AG09319 (cell line): ENCODE results near the gene SAPCD2.

ENCODE experiments used
- DNase-seq: peaks from one replicate; pipeline ENCODE4 v3.0.0-alpha.2; 2010; ENCODE audit warnings: low read depth; ENCODE audit errors: extremely low read depth
- CTCF ChIP-seq: IDR thresholded peaks from 2 replicates; pipeline ENCODE4 v1.5.1; 2011; ENCODE audit warnings: low read depth, mild to moderate bottlenecking, inconsistent platforms, low read length, moderate library complexity

The SAPCD2 gene

GRCh38 chr9:137109250-137110146, 39.1 kb upstream of the SAPCD2 start:
- TF ChIP-seq CTCF, result no peak
- DNase-seq, result no peak

DNA sequence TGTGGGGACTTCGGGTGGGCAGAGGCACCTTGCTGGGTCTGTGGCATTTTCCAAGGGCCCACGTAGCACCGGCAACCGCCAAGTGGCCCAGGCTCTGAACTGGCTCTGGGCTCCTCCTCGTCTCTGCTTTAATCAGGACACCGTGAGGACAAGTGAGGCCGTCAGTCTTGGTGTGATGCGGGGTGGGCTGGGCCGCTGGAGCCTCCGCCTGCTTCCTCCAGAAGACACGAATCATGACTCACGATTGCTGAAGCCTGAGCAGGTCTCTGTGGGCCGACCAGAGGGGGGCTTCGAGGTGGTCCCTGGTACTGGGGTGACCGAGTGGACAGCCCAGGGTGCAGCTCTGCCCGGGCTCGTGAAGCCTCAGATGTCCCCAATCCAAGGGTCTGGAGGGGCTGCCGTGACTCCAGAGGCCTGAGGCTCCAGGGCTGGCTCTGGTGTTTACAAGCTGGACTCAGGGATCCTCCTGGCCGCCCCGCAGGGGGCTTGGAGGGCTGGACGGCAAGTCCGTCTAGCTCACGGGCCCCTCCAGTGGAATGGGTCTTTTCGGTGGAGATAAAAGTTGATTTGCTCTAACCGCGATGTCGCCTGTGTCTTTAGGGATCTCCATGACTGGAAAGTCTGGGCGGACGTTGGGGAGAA, 38.4 kb upstream of the SAPCD2 start:
- no peak for TF ChIP-seq CTCF
- no peak for DNase-seq

- TF ChIP-seq CTCF, result no peak
- no peak for DNase-seq
Observed at GRCh38 chr9:137107982-137108381, 37.6 kb upstream of the SAPCD2 start.

GRCh38 chr9:137107312-137107921, 37.1 kb upstream of the SAPCD2 start:
- TF ChIP-seq CTCF, result no peak
- no peak for DNase-seq

GRCh38 chr9:137106662-137107250, 36.4 kb upstream of the SAPCD2 start:
- no peak for DNase-seq
- no peak for TF ChIP-seq CTCF

DNA sequence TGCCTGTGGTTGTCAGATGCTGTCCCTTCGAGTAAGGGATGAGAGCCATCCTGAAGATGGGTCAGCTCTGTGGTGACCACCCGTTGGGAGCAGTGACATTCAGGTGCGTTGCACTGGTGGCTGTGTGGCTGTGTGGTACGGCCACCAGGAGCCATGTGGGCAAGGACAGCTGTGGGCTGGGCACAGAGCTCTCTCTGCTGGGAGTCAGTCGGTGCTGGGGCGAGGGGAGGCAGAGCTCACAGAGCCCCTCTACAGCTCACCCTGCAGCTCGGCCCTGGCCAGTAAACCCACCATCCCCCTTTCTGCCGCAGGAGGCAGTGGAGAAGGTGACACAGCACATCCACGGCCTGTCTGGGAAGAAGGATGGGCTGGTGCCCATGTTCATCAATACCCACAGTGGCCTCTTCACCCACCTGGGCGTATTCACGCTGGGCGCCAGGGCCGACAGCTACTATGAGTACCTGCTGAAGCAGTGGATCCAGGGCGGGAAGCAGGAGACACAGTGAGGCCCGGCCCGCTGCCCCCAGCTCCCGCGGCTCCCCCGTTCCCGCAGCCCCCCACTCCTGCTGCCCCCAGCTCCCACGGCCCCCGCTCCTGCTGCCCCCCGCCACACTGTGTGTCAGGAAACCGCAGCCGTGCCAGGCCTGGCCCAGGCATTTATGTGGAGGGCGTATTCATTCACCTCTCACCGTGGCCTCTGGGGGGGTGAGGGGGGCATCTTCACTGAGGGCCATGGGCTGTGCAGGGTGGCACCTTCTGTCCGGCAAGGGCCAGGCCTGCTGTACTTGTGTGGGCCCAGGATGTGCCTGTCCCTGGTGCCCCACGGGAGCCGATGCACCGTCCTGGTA, 35.7 kb upstream of the SAPCD2 start:
- TF ChIP-seq CTCF, result no peak
- no peak for DNase-seq
